GM18505 (cell line): Measurements from ENCODE around the gene SLC25A21.

Experiments used
- ATAC-seq: cut with Tn5 transposase; IDR thresholded peaks from one replicate; pipeline ENCODE4 v1.9.1; 2021; ENCODE audit not compliant: unreplicated experiment
- POLR2A ChIP-seq: IDR thresholded peaks from 4 replicates; pipeline ENCODE4 v1.6.1; 2011; ENCODE audit warnings: borderline replicate concordance; ENCODE audit not compliant: insufficient read depth, insufficient read length; ENCODE audit errors: extremely low read depth

SLC25A21 gene

GRCh38 chr14:37047996-37048395 is 124.4 kb downstream of the SLC25A21 start:
- no peak for TF ChIP-seq POLR2A
- ATAC-seq: no peak

GRCh38 chr14:37047226-37047625 is 125.2 kb downstream of the SLC25A21 start:
- no peak for ATAC-seq
- no peak for TF ChIP-seq POLR2A

DNA sequence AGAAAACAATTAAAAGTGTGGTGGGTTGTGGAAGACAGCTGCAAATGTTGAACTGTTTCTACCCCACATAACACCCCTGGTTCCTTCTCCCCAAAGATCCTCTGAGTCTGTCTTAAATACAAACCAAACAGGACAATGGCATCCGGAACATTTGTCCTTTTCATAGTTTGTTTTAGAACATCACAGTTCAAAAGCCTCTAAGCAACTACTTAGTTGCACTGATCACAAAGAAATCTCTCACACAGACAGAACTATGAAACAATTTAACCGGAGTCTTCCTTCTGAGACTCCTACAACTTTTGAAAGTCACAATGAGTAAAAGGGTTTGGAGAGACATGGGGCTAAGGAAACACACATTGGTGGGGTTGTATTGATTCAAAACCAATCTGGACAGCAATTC is 125.6 kb downstream of the SLC25A21 start:
- no peak for ATAC-seq
- TF ChIP-seq POLR2A: no peak

DNA sequence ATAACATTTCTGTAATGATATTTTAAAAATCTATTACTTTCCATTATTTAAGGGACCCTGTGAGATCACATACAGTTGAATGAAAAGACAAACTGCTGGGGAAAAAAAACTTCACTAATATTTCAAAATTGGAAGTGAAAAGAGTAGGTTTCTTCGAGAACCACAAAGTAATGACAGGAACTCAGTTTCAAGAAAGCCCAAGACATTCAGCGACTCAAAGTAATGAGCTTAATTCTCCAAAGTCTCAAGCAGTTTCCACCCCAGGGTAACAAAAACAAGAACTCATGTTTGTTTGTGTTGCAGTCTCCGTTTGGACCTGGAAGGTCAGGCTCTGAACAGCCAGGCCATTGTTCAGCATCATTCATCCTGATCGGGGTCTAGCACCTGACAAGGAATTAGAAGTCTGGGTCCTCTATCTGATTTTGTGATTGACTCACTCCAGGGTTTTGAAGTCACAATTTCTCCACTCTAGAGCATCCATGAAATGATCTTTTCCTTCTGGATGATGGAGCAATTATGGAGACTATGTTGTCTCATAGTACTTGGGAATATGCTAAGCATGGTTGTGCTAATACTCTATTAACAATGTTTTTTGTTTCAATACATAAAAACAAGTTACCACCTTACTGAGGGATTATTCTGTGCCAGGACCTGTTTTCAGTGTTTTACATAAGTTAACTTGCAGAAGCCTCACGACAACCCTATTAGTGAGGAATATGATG is 126.9 kb downstream of the SLC25A21 start:
- ATAC-seq: no peak
- no peak for TF ChIP-seq POLR2A

GRCh38 chr14:37037636-37038387 is 134.6 kb downstream of the SLC25A21 start:
- no peak for TF ChIP-seq POLR2A
- no peak for ATAC-seq

DNA sequence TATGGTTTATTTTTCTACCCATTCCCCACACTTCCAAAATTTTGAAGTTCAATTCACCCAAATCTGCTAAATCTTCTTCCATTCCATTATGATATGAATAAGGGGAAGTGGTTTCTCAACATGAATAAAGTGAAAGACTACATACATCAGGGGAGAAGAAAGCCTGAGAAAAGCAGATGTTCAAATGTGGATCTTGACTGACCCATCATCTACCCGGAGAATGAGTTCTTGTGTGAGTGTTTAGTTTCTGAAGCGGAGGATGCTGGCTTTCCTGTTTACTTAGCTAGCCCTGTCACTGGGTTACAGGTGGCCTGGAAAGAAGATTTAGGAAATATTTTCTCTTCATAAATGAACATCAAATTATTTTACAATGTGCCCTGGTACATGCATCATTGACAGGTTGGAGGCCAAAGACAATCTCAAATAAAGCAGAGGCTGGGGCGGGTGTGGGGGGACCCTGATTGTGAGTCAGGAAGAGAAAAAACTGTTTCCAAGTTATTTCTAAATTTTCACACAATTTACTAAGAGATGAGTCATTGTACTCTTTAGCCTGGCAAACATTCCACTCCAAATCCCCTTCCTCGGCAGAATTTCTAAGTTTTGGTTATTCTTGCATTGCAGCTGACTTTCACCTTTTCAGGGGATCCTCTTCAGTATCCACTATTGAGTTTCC is 135.6 kb downstream of the SLC25A21 start:
- no peak for TF ChIP-seq POLR2A
- ATAC-seq: no peak

DNA sequence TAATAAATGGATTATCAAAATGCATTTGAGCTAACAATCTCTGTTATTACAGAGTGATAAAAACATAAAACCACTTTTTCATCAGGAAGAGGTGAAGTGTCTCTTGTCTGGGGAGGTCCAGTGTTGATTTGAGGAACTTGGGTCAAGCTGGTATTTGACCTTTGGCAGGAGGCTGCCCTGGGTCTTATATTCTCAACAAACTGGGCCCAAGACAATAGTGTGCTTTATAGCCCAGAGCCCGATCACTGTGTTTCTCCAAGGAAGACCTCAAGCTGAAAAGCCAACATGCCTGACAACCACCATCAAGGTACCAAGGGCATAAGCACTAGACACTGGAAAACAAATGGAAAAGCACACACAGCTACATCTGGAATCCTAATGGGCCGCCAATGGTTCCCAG is 137.0 kb downstream of the SLC25A21 start:
- TF ChIP-seq POLR2A: no peak
- ATAC-seq: no peak

- no peak for ATAC-seq
- TF ChIP-seq POLR2A: no peak
Observed at GRCh38 chr14:37034410-37035285, 137.8 kb downstream of the SLC25A21 start.

- TF ChIP-seq POLR2A: no peak
- ATAC-seq: no peak
Observed at GRCh38 chr14:37032863-37033262, 139.5 kb downstream of the SLC25A21 start.

DNA sequence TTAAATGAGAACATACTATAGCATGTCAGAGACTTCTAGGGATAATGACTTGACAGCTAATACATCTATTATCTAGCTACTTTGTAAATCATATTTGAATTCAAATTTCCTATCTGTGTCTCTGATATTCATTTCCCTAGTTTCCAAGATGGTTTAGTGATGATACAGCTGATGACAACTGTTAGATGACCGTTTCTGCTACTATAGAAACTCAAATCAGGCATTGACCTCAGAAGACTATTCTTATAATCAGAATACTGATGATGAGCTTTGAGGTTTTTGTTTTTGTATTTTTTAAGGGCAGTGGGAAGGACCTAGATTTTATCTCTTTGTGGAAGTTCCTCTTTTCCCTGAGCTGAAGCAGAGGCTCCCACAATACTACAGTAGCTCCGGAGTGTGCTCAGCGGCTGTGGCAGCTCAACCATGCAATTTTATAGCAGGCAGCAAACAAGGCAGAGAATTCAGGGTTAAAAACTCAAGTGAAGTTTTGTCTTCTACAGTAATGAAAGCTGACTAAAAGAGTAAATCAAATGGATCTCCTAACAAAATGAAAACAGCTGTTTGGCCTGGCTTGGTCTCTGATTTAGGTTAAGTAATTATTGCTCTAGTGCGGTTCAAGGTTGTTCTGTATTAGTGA is 145.1 kb downstream of the SLC25A21 start:
- TF ChIP-seq POLR2A: no peak
- no peak for ATAC-seq

DNA sequence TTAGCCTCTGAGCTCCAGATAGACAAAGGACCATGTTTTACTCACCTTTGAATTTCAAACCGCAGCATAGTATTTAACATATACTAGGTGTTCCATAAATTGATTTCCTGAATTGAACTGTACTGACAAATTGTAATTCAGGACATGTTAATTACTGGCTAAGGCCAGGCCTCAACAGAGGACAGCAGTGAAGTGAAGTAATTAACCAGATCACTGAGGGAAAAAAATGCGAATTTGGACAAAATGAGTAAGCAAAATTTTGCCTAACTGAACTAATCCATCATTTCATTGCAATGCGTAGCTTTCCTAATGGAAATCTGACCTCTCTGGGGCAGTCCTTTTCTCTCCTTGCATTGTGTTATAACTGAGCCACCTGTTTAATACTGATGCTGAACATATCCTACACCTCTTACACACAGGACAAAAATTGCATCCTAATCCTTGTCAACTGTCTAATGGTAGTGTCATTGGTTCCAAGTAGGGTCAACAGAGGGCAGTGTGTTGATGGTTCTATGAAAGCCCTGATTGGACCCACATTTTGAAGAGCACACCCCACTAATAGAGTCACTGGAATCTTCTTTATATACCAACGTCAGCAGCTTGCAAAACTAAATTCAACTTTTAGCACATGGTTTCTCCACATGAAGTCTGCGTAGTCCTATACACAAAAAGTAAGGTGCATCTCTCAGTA is 148.4 kb downstream of the SLC25A21 start:
- no peak for ATAC-seq
- TF ChIP-seq POLR2A: no peak

DNA sequence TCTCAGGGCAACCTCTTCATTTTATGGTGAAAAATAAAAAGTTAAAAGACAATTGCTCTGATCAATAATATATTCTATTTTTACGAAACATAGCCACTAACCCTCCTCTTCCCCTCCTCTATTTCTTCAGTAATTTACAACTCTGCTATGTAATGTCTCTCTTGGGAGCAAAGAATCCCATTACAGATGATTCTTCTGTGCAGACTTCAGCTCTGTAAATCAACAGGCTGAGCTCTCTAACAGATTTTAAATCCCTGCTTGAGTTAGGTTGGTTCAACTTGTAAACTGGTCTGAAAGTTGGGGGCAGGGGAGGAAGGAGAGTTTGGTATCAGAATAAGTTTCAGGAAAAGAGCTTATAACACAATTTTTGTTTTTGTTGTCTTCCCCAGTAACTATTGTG is 151.0 kb downstream of the SLC25A21 start:
- no peak for TF ChIP-seq POLR2A

More for the DNA sequence above, 151.0 kb downstream of the SLC25A21 start:
- ATAC-seq: no peak
